AG04450 (cell line): ENCODE measurements around the gene GMPR2. TPM values are rescaled to one million over a fixed set of nuclear protein-coding genes. Genes with fewer than 3 reads are reported as not detected.

ENCODE experiments used
- CTCF ChIA-PET: fragments of 300-600, 350-600 bp; formaldehyde crosslinking; extraction: SDS; loops from one replicate; lab custom pipeline; 2022; ENCODE audit warnings: antibody characterized with exemption, inconsistent platforms; lab: Charles Lee
- POLR2A ChIA-PET: fragments of 350-600 bp; formaldehyde crosslinking; extraction: SDS; loops from one replicate; lab custom pipeline; 2021; ENCODE audit warnings: antibody characterized with exemption, inconsistent platforms; lab: Yijun Ruan, JAX
- DNase-seq: peaks from one replicate; pipeline ENCODE4 v3.0.0-alpha.2; 2011; ENCODE audit warnings: low read depth, low spot score
- H3K27ac ChIP-seq: one replicate; pipeline ENCODE4 v1.5.1; 2012; ENCODE audit warnings: low read depth, low read length, control low read depth
- H3K27me3 ChIP-seq: one replicate; pipeline ENCODE4 v1.6.0; 2012; ENCODE audit warnings: low read length; ENCODE audit not compliant: control insufficient read depth, insufficient read depth
- H3K4me3 ChIP-seq: 2 replicates; pipeline ENCODE4 v1.5.1; 2011; ENCODE audit warnings: mild to moderate bottlenecking, low read depth, low read length, control low read depth
- H3K9me3 ChIP-seq: 2 replicates; pipeline ENCODE4 v1.5.1; 2012; ENCODE audit warnings: low read length; ENCODE audit not compliant: control insufficient read depth, insufficient read depth
- polyA plus RNA-seq: library from polyadenylated mRNA; depleted of rRNA; stranded (reverse); fragments of >200 nt; gene quantifications from 2 replicates; pipeline ENCODE4 v1.2.3, GENCODE V29; 2011
- TF ChIP-seq, protein P1 (sequence below): IDR thresholded peaks from 2 replicates; pipeline ENCODE4 v1.5.1; 2011; ENCODE audit warnings: low read depth, low read length, control low read depth, inconsistent platforms

GMPR2 gene
- polyA plus RNA-seq, 1 experiment = 89.2 TPM

DNA sequence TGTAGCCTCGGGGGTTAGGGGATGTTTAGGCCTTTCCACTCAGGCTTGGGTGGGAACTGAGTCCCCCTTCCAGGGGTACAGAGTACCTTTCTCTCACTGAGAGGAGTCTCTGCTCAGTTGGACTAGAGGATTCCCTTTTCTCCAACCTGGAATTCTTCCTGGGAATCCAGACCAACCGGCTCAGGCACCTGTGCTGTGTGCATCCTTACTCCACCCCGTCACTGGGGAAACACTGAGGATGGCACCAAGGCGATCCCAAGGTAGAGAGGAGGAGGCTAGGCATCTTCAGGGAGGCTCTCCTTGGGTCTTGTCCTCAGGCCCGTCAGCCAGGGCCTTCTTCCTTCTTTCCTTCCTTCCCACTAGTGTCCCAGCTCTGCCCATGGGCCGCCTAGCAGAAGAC, 31.1 kb downstream of the GMPR2 start:
- Histone ChIP-seq H3K27me3 (no peaks in the 10 kb centered on the region), H3K27ac (no peak overlapping the region), H3K4me3 (no peak overlapping the region), H3K9me3 (no peaks in the 10 kb centered on the region)
- no peak for DNase-seq
- ChIA-PET CTCF (interaction anchor here (1.4 kb wide), 1 partner anchor 168 kb away, joined by 3 read pairs; no protein-coding TSS in a partner anchor), POLR2A (interaction anchor here (1.8 kb wide), 1 partner anchor 21 kb away, joined by 4 read pairs; the partner anchor contains the start of gene TINF2)
- TF ChIP-seq, protein P1, sequence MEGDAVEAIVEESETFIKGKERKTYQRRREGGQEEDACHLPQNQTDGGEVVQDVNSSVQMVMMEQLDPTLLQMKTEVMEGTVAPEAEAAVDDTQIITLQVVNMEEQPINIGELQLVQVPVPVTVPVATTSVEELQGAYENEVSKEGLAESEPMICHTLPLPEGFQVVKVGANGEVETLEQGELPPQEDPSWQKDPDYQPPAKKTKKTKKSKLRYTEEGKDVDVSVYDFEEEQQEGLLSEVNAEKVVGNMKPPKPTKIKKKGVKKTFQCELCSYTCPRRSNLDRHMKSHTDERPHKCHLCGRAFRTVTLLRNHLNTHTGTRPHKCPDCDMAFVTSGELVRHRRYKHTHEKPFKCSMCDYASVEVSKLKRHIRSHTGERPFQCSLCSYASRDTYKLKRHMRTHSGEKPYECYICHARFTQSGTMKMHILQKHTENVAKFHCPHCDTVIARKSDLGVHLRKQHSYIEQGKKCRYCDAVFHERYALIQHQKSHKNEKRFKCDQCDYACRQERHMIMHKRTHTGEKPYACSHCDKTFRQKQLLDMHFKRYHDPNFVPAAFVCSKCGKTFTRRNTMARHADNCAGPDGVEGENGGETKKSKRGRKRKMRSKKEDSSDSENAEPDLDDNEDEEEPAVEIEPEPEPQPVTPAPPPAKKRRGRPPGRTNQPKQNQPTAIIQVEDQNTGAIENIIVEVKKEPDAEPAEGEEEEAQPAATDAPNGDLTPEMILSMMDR = no peak

DNA sequence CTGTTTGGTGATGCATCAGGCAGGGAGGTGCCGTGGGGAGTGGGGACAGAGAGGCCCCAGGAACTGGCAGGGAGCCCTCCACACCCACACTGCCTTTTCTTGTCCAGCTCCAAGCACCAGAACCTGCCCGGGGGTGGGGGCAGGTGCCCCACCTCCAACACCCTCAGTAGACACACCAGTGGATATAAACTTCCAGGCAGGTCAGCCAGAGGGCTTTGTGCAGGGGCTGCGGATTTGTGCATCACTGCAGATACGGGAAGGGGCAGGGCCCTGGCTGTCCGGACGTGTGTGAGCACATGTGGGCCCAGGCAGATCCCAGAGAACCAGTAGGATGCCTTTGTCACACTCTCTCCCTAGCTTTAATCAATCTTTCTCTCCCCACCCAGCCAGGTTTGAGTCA, 31.6 kb downstream of the GMPR2 start:
- Histone ChIP-seq H3K9me3 (no peaks in the 10 kb centered on the region), H3K4me3 (no peak overlapping the region), H3K27ac (no peak overlapping the region), H3K27me3 (no peaks in the 10 kb centered on the region)
- ChIA-PET CTCF (interaction anchor here (0.6 kb wide), 1 partner anchor 28 kb away, joined by 3 read pairs; no protein-coding TSS in a partner anchor), POLR2A (interaction anchor here (0.7 to 1.8 kb wide), 2 partner anchors 22 to 123 kb away, joined by 3 to 4 read pairs; partner anchors contain the start of genes EMC9 and TINF2)
- no peak for DNase-seq
- TF ChIP-seq, protein P1 = no peak

- ChIA-PET CTCF (no interaction called here), POLR2A (no interaction called here)
- H3K9me3 ChIP-seq = no peaks in the 10 kb centered on the region
- TF ChIP-seq, protein P1 = no peak
- H3K27ac ChIP-seq = no peak overlapping the region
- no peaks in the 10 kb centered on the region for H3K27me3 ChIP-seq
- H3K4me3 ChIP-seq = no peak overlapping the region
- DNase-seq = no peak
These were observed 33.9 kb downstream of the GMPR2 start for GRCh38 chr14:24266344-24267244.

GRCh38 chr14:24267516-24267915, 34.8 kb downstream of the GMPR2 start:
- TF ChIP-seq, protein P1 = no peak
- no peaks in the 10 kb centered on the region for H3K27me3 ChIP-seq
- no peak overlapping the region for H3K4me3 ChIP-seq
- H3K27ac ChIP-seq = no peak overlapping the region
- ChIA-PET CTCF (interaction anchor here (2.1 kb wide), 1 partner anchor 177 kb away, joined by 4 read pairs; no protein-coding TSS in a partner anchor), POLR2A (no interaction called here)
- DNase-seq = no peak
- H3K9me3 ChIP-seq = no peaks in the 10 kb centered on the region

- ChIA-PET POLR2A (interaction anchor here (3.6 kb wide), 1 partner anchor 26 kb away, joined by 50 read pairs; the partner anchor contains the start of gene TINF2), CTCF (interaction anchor here (2.1 kb wide), 1 partner anchor 178 kb away, joined by 4 read pairs; no protein-coding TSS in a partner anchor)
- no peak for DNase-seq
- Histone ChIP-seq H3K27me3 (no peaks in the 10 kb centered on the region), H3K9me3 (no peaks in the 10 kb centered on the region), H3K27ac (no peak overlapping the region), H3K4me3 (no peak overlapping the region)
- TF ChIP-seq, protein P1 = no peak
These were observed 35.5 kb downstream of the GMPR2 start for GRCh38 chr14:24268225-24268624.
